HepG2 (cell line): ENCODE measurements around the gene CAMTA1.

Source experiments
- ATAD3A ChIP-seq: sonication (generic); formaldehyde crosslinking; IDR thresholded peaks from 2 replicates; pipeline ENCODE4 v1.4.0; 2020; ENCODE audit warnings: missing genetic modification reagents
- CTCF ChIP-seq: sonication (generic); formaldehyde crosslinking; IDR thresholded peaks from 2 replicates; pipeline ENCODE4 v1.5.0; 2020; ENCODE audit warnings: mild to moderate bottlenecking, missing genetic modification reagents, moderate library complexity
- HBP1 ChIP-seq: IDR thresholded peaks from 2 replicates; pipeline ENCODE4 v1.6.1; 2016; ENCODE audit warnings: low read depth, control low read depth
- MAX ChIP-seq: IDR thresholded peaks from 2 replicates; pipeline ENCODE4 v1.6.1; 2012; ENCODE audit warnings: inconsistent platforms
- MTA3 ChIP-seq: sonication (generic); formaldehyde crosslinking; IDR thresholded peaks from 2 replicates; pipeline ENCODE4 v1.4.0; 2020; ENCODE audit warnings: missing genetic modification reagents
- PCBP1 ChIP-seq: fragments of 200-400 bp; formaldehyde crosslinking; IDR thresholded peaks from 2 replicates; pipeline ENCODE4 v1.6.1; 2017; ENCODE audit warnings: mild to moderate bottlenecking, low read depth, low read length, borderline replicate concordance
- RBFOX2 ChIP-seq: fragments of 200-400 bp; formaldehyde crosslinking; IDR thresholded peaks from 2 replicates; pipeline ENCODE4 v1.6.1; 2017; ENCODE audit warnings: low read depth, mild to moderate bottlenecking, low read length
- REST ChIP-seq, 2 experiments: IDR thresholded peaks; 2 replicates each; pipeline ENCODE4 v1.6.1; 2011 to 2012; ENCODE audit warnings: low read length in 2 of 2, borderline replicate concordance in 1 of 2, low read depth in 1 of 2, mild to moderate bottlenecking in 1 of 2, moderate library complexity in 1 of 2
- RXRB ChIP-seq: IDR thresholded peaks from 2 replicates; pipeline ENCODE4 v1.6.1; 2016; ENCODE audit warnings: borderline replicate concordance, missing genetic modification reagents, missing compliant biosample characterization
- TEAD3 ChIP-seq: optimal IDR thresholded peaks from 2 replicates; pipeline ENCODE3; 2016; ENCODE audit warnings: borderline replicate concordance
- UBTF ChIP-seq: sonication (generic); formaldehyde crosslinking; IDR thresholded peaks from 2 replicates; pipeline ENCODE4 v1.4.0; 2020; ENCODE audit warnings: mild to moderate bottlenecking, missing genetic modification reagents
- ZNF318 ChIP-seq: sonication (generic); formaldehyde crosslinking; IDR thresholded peaks from 2 replicates; pipeline ENCODE4 v1.4.0; 2020; ENCODE audit warnings: mild to moderate bottlenecking, missing genetic modification reagents
- ZNF7 ChIP-seq: IDR thresholded peaks from 2 replicates; pipeline ENCODE4 v1.6.1; 2016; ENCODE audit warnings: missing biosample characterization, missing genetic modification reagents
- ZNF790 ChIP-seq: sonication (generic); formaldehyde crosslinking; IDR thresholded peaks from 2 replicates; pipeline ENCODE4 v1.8.0; 2022; ENCODE audit warnings: missing genetic modification reagents, mild to moderate bottlenecking, borderline replicate concordance

- no peak for TF ChIP-seq CTCF (CRISPR knock-in tag)
- TF ChIP-seq RBFOX2: no peak
- no peak for TF ChIP-seq PCBP1
- TF ChIP-seq ZNF790: no peak
- no peak for TF ChIP-seq MAX
- TF ChIP-seq ZNF318 (CRISPR knock-in tag): no peak
- no peak for TF ChIP-seq UBTF
- TF ChIP-seq TEAD3 (CRISPR knock-in tag): no peak
- no peak for TF ChIP-seq MTA3 (CRISPR knock-in tag)
- TF ChIP-seq HBP1 (CRISPR knock-in tag): no peak
- no peak for TF ChIP-seq RXRB
- no peak for TF ChIP-seq ATAD3A
- TF ChIP-seq ZNF7: no peak
- no peak for TF ChIP-seq REST (IDR thresholded peaks at IDR 0.05; ENCODE audit: borderline replicate concordance in 1 of 2, low read depth in 1 of 2, low read length in 2 of 2)
Measured at GRCh38 chr1:7671676-7672075, 886.4 kb downstream of the CAMTA1 start.
